Breast epithelium (tissue), 3 donors: ENCODE results near the gene RIPOR2.

Experiments used
- POLR2A ChIP-seq: fragments of 450-650 bp; IDR thresholded peaks from one replicate; pipeline ENCODE4 v1.6.1; 2016; ENCODE audit warnings: antibody characterized with exemption, mild to moderate bottlenecking, moderate library complexity
- TF ChIP-seq, protein P1 (sequence below), 3 donors: fragments of 450-650 bp; IDR thresholded peaks; one replicate each; pipeline ENCODE4 v1.5.1; 2016 to 2017; ENCODE audit warnings: antibody characterized with exemption in 3 of 3, mild to moderate bottlenecking in 3 of 3, moderate library complexity in 3 of 3

GRCh38 chr6:24827162-24827561 is 108.6 kb downstream of the RIPOR2 start:
- TF ChIP-seq, protein P1, sequence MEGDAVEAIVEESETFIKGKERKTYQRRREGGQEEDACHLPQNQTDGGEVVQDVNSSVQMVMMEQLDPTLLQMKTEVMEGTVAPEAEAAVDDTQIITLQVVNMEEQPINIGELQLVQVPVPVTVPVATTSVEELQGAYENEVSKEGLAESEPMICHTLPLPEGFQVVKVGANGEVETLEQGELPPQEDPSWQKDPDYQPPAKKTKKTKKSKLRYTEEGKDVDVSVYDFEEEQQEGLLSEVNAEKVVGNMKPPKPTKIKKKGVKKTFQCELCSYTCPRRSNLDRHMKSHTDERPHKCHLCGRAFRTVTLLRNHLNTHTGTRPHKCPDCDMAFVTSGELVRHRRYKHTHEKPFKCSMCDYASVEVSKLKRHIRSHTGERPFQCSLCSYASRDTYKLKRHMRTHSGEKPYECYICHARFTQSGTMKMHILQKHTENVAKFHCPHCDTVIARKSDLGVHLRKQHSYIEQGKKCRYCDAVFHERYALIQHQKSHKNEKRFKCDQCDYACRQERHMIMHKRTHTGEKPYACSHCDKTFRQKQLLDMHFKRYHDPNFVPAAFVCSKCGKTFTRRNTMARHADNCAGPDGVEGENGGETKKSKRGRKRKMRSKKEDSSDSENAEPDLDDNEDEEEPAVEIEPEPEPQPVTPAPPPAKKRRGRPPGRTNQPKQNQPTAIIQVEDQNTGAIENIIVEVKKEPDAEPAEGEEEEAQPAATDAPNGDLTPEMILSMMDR (IDR thresholded peaks at IDR 0.05), result no peak
- TF ChIP-seq POLR2A, result no peak
